Measurements from ENCODE around the gene SOX5. TPM values are rescaled to one million over a fixed set of nuclear protein-coding genes. Genes with fewer than 3 reads are reported as not detected.

Gene SOX5
- total and polyA plus RNA-seq, 9 of the 15 experiments (the other 6 are each of a cell fraction or from before 2014, with no cell fraction given): 8.3 to 16.5 (median 11.9) TPM

GRCh38 chr12:23722655-23723054 lies 226.8 kb downstream of the SOX5 start (continued):
- TF ChIP-seq PRPF4 (IDR thresholded peaks at IDR 0.05; ENCODE audit: insufficient read depth, low read depth, low read length, poor library complexity, severe bottlenecking) (no peak), TCFL5 (CRISPR knock-in tag; conservative IDR thresholded peaks at IDR 0.05) (no peak), ZNF561 (CRISPR knock-in tag; conservative IDR thresholded peaks at IDR 0.05) (no peak), ZNF668 (CRISPR knock-in tag; IDR thresholded peaks at IDR 0.05) (no peak), ZNF197 (CRISPR knock-in tag; IDR thresholded peaks at IDR 0.05; ENCODE audit: low read depth) (no peak), SNRNP70 (optimal IDR thresholded peaks at IDR 0.05; ENCODE audit: low read depth, low read length) (no peak), DMBX1 (CRISPR knock-in tag; IDR thresholded peaks at IDR 0.05; ENCODE audit: borderline replicate concordance) (0 out of 2 replicates have a peak, but pooled peaks have one; percentile 36), RNF219 (CRISPR knock-in tag; IDR thresholded peaks at IDR 0.05) (no peak), UBTF (IDR thresholded peaks at IDR 0.05; ENCODE audit: borderline replicate concordance in 1 of 2, low read depth in 2 of 2, low read length in 2 of 2) (peak in 1 of 2 experiments; percentile 57; a peak in 1 of 4 replicates), ZBTB43 (CRISPR knock-in tag; IDR thresholded peaks at IDR 0.05) (no peak), NFIX (CRISPR knock-in tag; IDR thresholded peaks at IDR 0.05; ENCODE audit: low read depth) (no peak), ATF2 (CRISPR knock-in tag; IDR thresholded peaks at IDR 0.05) (no peak), ZBTB34 (CRISPR knock-in tag; IDR thresholded peaks at IDR 0.05) (no peak), CXXC5 (CRISPR knock-in tag; IDR thresholded peaks at IDR 0.05) (peak; percentile 30; the same call in 1 of the 2 replicates), KAT8 (IDR thresholded peaks at IDR 0.05; ENCODE audit: low read depth) (no peak), THRAP3 (IDR thresholded peaks at IDR 0.05; ENCODE audit: borderline replicate concordance) (no peak), CBFA2T3 (IDR thresholded peaks at IDR 0.05) (peak; percentile 93), SREBF2 (CRISPR knock-in tag; IDR thresholded peaks at IDR 0.05) (no peak), MBD2 (IDR thresholded peaks at IDR 0.05; ENCODE audit: borderline replicate concordance, low read depth) (peak; percentile 47; the same call in 1 of the 2 replicates), IFI16 (CRISPR knock-in tag; IDR thresholded peaks at IDR 0.05) (no peak), HDAC3 (IDR thresholded peaks at IDR 0.05; ENCODE audit: borderline replicate concordance, partially characterized antibody) (no peak)
